SK-N-SH treated with all-trans-retinoic acid at 6 μM for 48 hours (cell line): Measurements from ENCODE around the gene GATA6.

Experiments
- CREB5 ChIP-seq: fragments of 250-450 bp; sonication (Bioruptor Pico); IDR thresholded peaks from 2 replicates; pipeline ENCODE4 v1.5.1; 2020; ENCODE audit warnings: low read depth, mild to moderate bottlenecking, moderate library complexity
- CSDC2 ChIP-seq: fragments of 250-450 bp; sonication (Bioruptor Pico); IDR thresholded peaks from 2 replicates; pipeline ENCODE4 v1.5.0; 2020; ENCODE audit warnings: mild to moderate bottlenecking, moderate library complexity
- CSRNP3 ChIP-seq: fragments of 250-450 bp; sonication (Bioruptor Pico); IDR thresholded peaks from 2 replicates; pipeline ENCODE4 v1.5.1; 2021; ENCODE audit warnings: mild to moderate bottlenecking, moderate library complexity
- PATZ1 ChIP-seq: fragments of 250-450 bp; sonication (Bioruptor Pico); IDR thresholded peaks from 2 replicates; pipeline ENCODE4 v1.8.0; 2020; ENCODE audit warnings: mild to moderate bottlenecking, moderate library complexity, borderline replicate concordance
- RARB ChIP-seq: fragments of 250-450 bp; sonication (Bioruptor Pico); IDR thresholded peaks from 2 replicates; pipeline ENCODE4 v1.8.0; 2021; ENCODE audit warnings: mild to moderate bottlenecking, moderate library complexity
- ZFP30 ChIP-seq: fragments of 450-650 bp; formaldehyde crosslinking; IDR thresholded peaks from 2 replicates; pipeline ENCODE4 v1.5.0; 2022; ENCODE audit warnings: mild to moderate bottlenecking, moderate library complexity

- TF ChIP-seq RARB (CRISPR knock-in tag) (no peak), CSRNP3 (CRISPR knock-in tag) (no peak), PATZ1 (no peak), CREB5 (CRISPR knock-in tag) (no peak), CSDC2 (CRISPR knock-in tag) (no peak), ZFP30 (no peak)
Measured at GRCh38 chr18:22219568-22220355, 50.4 kb downstream of the GATA6 start.
